OCI-LY7 (cell line): ENCODE data around the gene ASB4.

ENCODE experiments used
- CTCF ChIP-seq: fragments of 200-600 bp; sonication (generic); conservative IDR thresholded peaks from 2 replicates; pipeline ENCODE4 v1.5.1; 2014; ENCODE audit warnings: mild to moderate bottlenecking, antibody characterized with exemption, low read length, moderate library complexity, mixed read lengths
- EZH2phosphoT487 ChIP-seq: fragments of 200-600 bp; sonication (generic); IDR thresholded peaks from 2 replicates; pipeline ENCODE4 v1.6.1; 2018; ENCODE audit warnings: low read depth, borderline replicate concordance, mild to moderate bottlenecking, mixed run types, antibody characterized with exemption, low read length, moderate library complexity, mixed read lengths

DNA sequence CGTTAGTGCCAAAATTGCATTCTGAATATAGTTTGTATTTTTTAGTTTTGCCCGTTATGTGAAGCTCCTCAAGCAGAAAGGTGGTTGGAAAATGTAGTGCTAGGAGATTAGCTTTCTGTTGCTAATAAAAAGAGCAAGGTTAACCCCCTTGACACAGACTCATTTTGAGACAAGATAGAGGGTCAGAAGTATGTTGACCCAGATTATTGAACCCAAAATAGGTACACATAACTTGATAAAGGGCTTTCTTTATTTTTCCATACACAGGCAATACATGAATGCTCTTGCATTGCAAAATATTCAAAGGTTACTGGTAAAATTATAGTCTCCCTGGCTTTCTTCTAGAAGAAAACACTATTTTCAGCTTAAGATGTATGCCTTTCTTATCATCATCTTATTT, 40.9 kb upstream of the ASB4 start:
- TF ChIP-seq CTCF (no peak), EZH2phosphoT487 (no peak)
